ENCODE measurements around the gene PEX7.
"Not testable (repeated sequence)": the region's sequence is repeated elsewhere in the genome, so short reads cannot be mapped to it uniquely, and the experiment has no call there.

The PEX7 gene

GRCh38 chr6:136950436-136951126, 128.2 kb downstream of the PEX7 start:
- DNase-seq (ENCODE audit: low spot score): no peak

DNA sequence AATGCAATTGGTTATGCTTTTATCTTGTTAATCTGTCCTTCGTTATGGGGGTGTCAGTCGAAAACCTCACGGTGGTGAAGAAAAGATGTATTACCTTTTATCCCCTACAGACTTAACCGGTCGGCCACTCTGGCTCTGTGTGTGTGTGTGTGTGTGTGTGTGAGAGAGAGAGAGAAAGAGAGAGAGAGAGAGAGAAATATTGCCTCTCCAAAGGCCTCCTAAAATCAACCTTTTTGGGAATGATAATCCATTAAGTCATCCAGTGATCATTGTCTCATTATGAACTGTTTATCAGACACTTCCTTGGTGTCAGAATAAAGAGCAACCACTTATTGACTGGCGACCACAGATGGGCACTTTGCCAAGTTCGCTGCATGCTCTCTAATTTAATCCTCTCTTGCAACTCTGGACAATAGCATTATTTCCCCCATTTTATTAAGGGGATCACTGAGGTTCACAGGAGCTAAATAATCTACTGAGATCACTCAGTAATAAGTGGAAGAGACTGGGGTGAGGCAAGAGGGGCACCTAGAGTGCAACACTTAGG, 130.4 kb downstream of the PEX7 start:
- no peak for DNase-seq (ENCODE audit: low spot score)

DNA sequence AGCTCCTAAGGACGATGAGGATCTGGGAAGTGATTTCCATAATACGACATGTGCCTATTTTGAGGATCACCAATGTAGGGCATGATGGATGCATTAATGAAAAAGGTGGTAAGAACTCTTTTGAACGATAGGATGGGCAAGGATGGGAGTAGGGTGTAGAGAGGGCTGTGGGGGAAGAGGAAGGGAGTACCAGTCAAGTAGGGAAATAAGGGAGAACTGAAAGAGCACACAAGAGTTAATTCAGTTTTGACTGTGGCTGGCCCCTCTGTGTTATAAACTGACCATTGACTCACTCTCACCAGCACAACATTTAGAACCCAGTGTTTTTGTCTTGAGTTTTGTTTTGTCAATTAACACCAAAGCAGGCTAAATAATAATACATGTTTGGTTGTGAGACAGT, 132.7 kb downstream of the PEX7 start:
- no peak for DNase-seq (ENCODE audit: low spot score)

DNA sequence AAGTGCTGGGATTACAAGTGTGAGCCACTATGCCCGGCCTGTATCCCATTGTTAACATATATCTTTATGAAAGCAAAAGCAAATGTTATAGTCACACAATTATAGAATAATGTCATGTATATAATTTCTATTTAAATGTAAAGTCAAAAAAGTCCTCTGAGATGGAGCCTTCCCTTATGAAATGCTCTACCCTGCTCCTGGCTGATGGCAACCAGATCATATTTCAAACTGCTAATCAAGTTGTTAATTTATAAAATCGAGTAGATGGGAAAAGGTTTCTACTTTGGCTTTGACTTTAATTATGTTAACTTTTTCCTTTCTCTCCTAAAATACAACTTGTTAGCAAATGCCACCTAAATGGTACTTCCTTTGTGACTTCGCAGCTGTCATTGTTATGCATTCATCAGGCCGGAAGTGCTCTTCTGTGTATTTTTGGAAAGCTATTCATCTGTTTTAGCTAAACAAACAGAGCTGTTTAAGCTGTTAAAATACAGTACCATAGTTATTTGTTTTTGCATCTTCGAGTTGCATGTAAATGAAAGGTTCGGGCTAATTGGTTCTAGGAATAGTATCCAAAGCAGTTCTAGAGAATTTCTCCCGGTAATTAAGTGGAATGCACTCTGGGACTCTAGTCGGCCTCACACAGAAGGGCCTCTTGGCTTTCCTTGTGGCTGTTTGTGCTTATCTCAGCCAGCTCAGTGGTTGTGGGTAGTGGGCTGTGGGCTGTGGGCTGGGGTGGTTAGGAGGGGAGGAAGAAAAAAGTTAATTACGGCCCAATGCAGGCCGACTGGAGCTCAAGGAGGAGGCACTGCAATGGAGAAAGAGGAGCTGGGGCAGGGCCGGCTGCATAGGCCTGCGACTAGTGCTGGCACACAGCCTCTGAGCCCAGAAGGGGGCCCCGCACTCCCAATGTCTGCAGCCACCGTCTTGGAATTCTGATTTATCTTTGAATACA, 134.5 kb downstream of the PEX7 start:
- DNase-seq (ENCODE audit: low spot score): no peak

GRCh38 chr6:136958168-136958567, 135.8 kb downstream of the PEX7 start:
- no peak for DNase-seq (ENCODE audit: low spot score)

- DNase-seq (ENCODE audit: low spot score): no peak
Measured at GRCh38 chr6:136959471-136959891, 137.1 kb downstream of the PEX7 start.

- DNase-seq (ENCODE audit: low spot score): not testable (repeated sequence)
Measured at GRCh38 chr6:136959935-136960334, 137.5 kb downstream of the PEX7 start.

DNA sequence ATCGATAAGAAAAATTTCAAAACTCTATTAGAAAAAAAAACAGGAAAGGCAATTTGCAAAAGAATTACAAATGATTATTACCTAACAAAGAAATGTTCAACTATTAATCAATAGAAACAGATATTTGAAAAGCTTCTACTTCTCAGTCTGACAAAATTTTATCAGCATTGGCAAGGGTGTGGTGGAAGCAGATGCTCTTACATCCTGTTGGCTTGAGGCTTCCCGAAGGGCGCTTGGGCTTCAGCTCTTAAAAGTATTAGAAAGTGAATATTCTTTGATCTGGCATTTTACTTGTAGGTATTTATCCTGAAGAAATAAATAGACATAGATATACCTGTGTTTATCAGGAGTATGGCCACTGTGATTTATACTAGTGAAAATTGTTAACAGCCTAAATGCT, 138.4 kb downstream of the PEX7 start:
- no peak for DNase-seq (ENCODE audit: low spot score)

DNA sequence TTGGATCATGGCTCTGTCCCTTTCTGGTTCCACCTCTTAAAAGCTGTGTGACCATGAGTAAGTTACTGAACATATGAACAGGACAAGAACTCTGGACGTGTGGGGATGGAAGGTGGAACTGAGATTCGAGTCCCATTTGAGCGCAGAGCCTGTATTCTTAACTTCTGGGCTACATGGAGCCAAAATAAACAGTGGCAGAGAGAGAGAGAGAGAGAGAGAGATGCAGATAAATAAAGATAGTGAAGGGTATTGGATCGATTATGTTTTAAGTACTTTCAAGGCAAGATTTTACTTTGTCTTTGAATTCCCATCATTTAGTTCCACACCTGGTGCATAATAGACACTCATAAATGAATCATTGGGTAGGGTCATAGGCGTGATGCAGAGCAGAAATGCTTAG, 139.5 kb downstream of the PEX7 start:
- no peak for DNase-seq (ENCODE audit: low spot score)

GRCh38 chr6:136962661-136963060, 140.3 kb downstream of the PEX7 start:
- no peak for DNase-seq (ENCODE audit: low spot score)

GRCh38 chr6:136963259-136963658, 140.9 kb downstream of the PEX7 start:
- no peak for DNase-seq (ENCODE audit: low spot score)

All from SW480 (cell line).